Stimulated activated CD4-positive, alpha-beta T cell treated with anti-CD3 and anti-CD28 coated beads, Interleukin-1b, Interleukin-23, amount 100 ng/mL, for 24 hours (primary cell): ENCODE measurements around the gene ADGRG2.

Experiments used
- DNase-seq, 4 experiments: peaks; one replicate each; pipeline ENCODE4 v3.0.0-alpha.2; 2020; ENCODE audit warnings: low read depth in 4 of 4, low spot score in 1 of 4

ADGRG2 gene, protein sequence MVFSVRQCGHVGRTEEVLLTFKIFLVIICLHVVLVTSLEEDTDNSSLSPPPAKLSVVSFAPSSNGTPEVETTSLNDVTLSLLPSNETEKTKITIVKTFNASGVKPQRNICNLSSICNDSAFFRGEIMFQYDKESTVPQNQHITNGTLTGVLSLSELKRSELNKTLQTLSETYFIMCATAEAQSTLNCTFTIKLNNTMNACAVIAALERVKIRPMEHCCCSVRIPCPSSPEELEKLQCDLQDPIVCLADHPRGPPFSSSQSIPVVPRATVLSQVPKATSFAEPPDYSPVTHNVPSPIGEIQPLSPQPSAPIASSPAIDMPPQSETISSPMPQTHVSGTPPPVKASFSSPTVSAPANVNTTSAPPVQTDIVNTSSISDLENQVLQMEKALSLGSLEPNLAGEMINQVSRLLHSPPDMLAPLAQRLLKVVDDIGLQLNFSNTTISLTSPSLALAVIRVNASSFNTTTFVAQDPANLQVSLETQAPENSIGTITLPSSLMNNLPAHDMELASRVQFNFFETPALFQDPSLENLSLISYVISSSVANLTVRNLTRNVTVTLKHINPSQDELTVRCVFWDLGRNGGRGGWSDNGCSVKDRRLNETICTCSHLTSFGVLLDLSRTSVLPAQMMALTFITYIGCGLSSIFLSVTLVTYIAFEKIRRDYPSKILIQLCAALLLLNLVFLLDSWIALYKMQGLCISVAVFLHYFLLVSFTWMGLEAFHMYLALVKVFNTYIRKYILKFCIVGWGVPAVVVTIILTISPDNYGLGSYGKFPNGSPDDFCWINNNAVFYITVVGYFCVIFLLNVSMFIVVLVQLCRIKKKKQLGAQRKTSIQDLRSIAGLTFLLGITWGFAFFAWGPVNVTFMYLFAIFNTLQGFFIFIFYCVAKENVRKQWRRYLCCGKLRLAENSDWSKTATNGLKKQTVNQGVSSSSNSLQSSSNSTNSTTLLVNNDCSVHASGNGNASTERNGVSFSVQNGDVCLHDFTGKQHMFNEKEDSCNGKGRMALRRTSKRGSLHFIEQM

DNA sequence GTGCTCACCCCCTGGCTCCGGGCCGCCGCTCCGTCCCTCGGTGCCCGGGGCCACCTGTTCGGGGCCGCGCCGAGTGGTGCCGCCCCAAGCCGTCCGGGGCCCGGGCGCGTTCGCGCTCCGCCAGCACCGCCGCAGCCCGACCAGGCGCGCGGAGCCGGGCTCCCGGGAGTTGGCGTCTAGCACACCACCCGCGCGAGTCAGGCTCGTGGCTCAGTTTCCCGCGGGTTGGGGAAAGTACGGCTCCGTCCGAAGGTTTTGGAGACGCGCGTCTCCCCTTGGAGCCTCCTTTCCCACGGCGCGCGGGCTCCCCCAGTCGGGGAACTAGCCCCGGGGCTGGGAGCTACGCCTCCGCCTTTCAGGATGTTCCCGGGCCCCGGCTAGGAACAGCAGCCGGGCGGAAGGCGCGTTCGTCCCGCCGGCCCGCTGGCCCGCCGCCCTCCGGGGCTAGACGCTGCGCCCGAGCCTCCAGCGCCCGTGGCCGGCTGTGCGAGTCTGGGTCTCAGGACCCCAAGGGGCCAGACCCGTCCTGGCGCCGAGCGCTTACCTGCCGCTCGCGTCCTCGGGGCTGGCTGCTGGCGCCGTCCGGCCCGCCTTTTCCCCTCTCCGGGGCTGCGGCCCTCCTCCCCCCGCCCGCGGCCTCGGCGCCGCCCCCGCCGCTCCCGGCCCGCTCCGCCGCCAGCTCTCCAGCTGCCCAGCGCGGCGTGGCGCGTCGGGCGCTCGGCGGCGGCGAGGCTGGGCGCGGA lies at the start of gene ADGRG2:
Gene ADGRG2 (minus strand): TSS at position 571 of the 743 bp plus-strand sequence. CDS start 53,634 bp downstream, outside the sequence.
- DNase-seq, result no peak

GRCh38 chrX:19168609-19169008 lies 46.3 kb upstream of the ADGRG2 start:
- DNase-seq, result no peak

- DNase-seq, result no peak
Observed at GRCh38 chrX:19162851-19163250, 40.6 kb upstream of the ADGRG2 start.

GRCh38 chrX:19156186-19156585 lies 33.9 kb upstream of the ADGRG2 start:
- no peak for DNase-seq

- DNase-seq, result no peak
Observed at GRCh38 chrX:19152762-19153161, 30.5 kb upstream of the ADGRG2 start.

DNA sequence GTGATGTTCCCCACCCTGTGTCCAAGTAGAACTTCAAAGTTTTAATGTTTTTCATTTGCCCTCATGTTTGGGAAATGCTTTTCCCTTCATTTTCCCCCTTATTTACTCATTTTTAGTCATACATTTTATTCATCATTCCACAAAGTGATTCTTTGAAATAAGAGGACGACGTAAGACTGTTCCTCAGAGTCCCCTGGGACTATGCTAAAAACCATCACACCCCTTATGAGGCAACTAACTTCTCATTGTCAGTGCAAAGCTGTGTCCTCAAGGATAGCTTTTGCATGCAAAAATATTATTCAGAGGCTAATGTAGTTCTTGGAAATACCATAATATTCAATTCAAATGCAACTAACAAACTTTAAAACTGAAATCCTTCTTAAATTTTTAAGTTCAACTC lies 14.8 kb upstream of the ADGRG2 start:
- no peak for DNase-seq

- no peak for DNase-seq
Observed at GRCh38 chrX:19133784-19134183, 11.5 kb upstream of the ADGRG2 start.

- DNase-seq, result no peak
Observed at GRCh38 chrX:19133231-19133630, 11.0 kb upstream of the ADGRG2 start.

DNA sequence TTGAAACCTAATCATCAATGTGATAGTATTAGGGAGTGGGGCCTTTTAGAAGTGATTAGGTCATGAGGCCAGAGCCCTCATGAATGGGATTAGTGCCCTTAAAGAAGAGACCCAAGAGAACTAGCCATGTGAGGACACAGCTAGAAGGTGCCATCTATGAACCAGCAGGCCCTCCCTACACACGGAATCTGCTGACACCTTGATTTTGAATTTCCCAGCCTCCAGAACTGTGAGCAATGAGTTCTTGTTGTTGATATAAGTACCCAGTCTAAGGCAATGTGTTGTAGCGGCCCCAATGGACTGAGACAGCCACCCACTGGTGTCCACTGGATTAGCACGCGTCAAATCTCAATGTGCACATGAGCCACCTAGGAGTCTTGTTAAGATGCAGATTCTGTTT lies 8.4 kb upstream of the ADGRG2 start:
- no peak for DNase-seq

DNA sequence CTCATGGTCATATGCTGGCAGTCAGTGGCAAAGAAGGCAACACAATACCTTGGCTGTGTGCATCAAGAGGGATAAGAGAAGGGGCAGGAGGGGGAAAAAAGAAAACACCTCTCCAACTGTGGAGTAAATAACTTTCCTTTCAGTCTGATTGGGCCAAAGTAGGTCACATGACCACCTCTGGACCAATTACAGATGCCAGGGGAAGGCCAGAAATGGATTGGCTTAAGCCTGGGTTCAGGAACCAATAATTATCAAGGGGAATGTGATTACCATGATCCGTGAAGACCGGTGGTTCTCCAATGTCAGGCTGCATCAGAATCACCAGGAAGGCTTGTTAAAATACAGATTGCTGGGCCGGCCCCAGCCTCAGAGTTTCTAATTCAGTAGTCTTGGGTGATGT lies 7.4 kb upstream of the ADGRG2 start:
- no peak for DNase-seq

DNA sequence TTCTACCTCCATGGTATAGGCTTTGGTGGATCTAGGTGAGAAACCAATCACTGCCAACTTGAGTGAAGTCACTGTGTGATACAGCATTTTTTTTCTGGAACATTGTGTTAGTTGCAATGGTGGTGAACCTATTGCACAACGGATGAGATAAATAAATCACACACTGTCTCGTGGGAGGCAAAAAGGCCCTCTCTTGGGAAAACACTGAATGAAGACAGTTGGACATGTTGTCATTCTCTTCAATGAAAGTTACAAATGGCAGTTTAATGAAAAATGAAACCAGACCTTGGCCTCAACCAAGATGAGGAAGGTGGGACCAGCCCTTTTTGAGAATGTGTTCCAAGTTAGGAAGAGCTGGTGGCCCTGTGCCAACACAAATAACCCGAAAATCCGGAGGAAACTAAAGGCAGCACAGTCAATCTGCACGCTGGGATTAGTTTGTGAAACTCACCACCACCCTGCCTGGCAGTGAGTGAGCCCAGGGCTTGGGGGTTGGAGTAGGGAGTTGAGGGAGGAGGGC lies 5.4 kb upstream of the ADGRG2 start:
- no peak for DNase-seq

DNA sequence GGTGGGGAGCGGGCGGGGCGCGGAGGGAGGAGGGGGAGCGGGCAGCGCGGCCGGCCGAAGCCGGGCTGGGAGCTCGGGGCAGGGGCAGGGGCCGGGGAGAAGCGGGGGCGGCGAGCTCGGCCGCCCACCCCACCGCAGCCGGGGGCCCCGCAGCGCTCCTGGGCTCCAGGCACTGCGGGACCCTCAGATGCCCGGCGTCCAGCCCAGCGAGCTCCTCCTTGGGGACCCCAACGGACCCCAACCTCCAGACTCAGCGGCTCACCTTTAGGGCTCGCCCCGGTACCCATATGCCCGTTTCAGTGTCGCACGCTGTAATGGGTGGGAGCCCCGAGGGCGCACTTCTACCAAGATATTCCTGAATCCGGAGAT lies 357 bp upstream of the ADGRG2 start:
- no peak for DNase-seq

DNA sequence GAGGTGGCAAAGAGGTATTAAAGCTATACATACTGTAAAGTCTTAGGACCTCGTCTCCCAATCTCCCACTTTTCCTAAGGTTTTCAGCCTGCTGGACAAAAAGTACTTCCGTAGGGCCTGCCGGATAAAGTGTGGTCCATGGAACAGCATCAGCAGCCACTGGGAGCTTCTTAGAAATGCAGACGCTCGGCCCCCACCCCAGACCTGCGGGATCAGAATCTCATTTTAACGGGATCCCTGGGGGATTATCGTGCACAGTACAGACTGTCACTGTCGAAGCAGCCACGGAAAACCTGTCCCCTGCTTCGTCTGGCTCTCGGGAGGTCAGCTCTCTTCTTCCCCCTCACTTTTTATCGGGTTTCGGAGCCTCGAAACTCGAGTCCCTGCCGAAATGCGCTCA lies 802 bp downstream of the ADGRG2 start:
- no peak for DNase-seq

DNA sequence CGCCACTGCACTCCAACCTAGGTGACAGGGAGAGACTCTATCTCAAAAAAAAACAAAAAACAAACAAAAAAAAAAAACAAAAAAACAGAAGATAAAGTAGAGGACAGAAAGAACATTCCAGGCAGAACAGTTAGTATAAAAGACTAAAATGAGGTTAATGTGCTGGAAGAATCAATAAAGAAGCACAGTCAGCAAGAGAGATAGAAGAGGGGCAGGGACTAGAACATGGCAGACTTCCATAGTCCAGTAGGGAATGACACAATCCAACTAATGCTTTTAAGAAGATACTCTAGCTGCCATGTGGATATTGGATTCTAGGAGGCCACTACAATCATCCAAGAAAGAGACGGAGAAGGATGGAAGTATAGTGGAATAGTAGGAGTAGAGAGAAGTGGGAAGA lies 11.6 kb downstream of the ADGRG2 start:
- no peak for DNase-seq

DNA sequence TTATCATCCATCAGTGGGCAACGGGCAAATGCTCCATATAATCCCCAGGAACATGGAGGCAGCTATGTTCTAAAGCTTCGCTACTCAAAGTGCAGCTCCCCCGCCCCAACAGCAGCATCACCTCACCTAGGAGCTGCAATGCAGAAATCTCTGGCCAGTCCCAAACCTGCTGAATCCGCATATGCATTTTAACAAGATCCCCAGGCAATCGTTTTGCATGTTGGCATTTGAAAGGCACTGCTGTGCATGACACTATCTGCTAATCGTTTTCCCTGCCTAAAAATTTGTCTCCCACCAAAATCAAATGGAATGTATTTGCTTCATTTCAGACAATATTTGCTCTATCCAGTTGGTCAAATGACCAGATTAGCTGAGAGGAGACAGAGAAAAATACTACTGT lies 15.2 kb downstream of the ADGRG2 start:
- no peak for DNase-seq

- no peak for DNase-seq
Observed at GRCh38 chrX:19100586-19100985, 21.7 kb downstream of the ADGRG2 start.

DNA sequence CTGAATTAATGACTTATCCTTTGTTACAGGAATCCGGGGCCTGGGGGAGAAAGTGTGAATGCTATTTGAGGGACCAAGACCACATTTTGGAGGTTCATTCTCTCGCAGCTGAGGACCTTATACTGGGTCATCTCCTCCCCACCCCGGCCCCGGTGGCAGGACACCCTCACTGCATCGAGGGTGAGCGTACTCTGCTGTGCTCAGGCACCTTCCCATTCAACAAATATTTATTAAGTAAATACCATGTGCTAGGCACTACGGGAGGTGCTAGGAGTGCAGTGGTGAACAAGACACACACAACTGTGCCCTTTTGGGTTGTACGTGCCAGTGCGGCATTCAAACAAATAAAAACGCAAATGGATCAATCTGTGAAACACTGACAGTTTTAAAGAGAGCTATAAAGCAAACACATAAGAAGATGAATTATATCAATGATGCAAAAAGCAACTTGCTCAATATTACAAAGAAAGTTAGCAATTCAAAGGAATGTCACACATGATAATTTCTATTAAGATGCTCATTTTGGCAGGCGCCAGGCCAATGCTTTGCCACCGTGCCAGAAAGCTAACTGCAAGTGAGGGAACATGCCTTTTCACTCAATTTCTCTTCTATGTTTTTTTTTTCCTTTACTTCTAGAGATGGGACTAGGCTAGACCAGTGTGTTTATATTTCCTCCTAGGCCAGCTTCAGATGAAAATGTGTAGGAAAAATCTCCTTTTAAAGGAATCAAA lies 24.6 kb downstream of the ADGRG2 start:
- no peak for DNase-seq

DNA sequence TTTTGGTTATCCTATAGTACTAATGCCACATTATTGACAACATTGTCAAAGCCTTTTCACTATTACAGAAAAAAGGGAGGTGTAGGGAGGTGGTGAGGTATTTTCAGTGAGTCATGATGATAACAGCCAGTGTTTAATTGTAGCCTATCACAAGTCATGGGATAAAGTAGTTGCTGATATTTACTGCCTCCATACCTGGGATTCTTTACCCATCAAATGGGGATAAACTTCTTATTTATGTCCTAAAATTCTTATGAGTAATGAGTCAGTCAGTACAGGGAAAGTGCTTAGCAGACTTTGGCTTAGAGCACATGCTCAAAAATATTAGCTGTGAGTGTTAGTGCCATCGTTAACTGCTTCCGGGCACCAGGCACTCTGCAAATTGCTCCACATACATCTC lies 25.7 kb downstream of the ADGRG2 start:
- no peak for DNase-seq

- DNase-seq, result no peak
Observed at GRCh38 chrX:19094654-19095053, 27.6 kb downstream of the ADGRG2 start.

DNA sequence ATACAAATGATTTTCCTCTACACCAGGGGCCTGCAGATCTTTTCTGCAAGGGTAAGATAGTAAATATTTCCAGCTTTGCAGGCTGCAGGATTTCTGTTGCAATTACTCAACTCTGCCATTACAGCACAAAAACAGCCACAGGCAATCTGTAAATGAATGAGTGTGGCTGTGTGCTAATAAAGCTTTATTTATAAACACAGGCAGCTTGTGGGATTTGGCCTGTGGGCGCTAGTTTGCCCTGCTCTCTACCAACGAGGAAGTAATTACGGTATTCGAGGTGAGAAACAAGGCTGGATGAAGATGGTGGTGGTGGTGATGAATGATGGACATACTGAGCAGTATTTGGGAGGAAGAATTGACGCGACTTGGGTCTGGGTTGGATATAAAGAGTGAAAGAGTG lies 30.7 kb downstream of the ADGRG2 start:
- no peak for DNase-seq
